GM19035 (cell line): ENCODE measurements around the gene WWC2.
"Not testable (repeated sequence)": the region's sequence is repeated elsewhere in the genome, so short reads cannot be mapped to it uniquely, and the experiment has no call there.

Experiments
- ATAC-seq: cut with Tn5 transposase; IDR thresholded peaks from one replicate; pipeline ENCODE4 v1.9.1; 2021; ENCODE audit not compliant: unreplicated experiment

The WWC2 gene

GRCh38 chr4:183139972-183140570, 41.0 kb downstream of the WWC2 start:
- no peak for ATAC-seq

GRCh38 chr4:183140911-183141320, 41.9 kb downstream of the WWC2 start:
- ATAC-seq: no peak

- no peak for ATAC-seq
Measured at GRCh38 chr4:183141997-183142396, 42.9 kb downstream of the WWC2 start.

- ATAC-seq: no peak
Measured at GRCh38 chr4:183142571-183143550, 43.8 kb downstream of the WWC2 start.

- no peak for ATAC-seq
Measured at GRCh38 chr4:183144787-183145186, 45.7 kb downstream of the WWC2 start.

- ATAC-seq: no peak
Measured at GRCh38 chr4:183145773-183146172, 46.7 kb downstream of the WWC2 start.

GRCh38 chr4:183146478-183146877, 47.4 kb downstream of the WWC2 start:
- no peak for ATAC-seq

GRCh38 chr4:183147196-183147595, 48.1 kb downstream of the WWC2 start:
- no peak for ATAC-seq

GRCh38 chr4:183147983-183148382, 48.9 kb downstream of the WWC2 start:
- ATAC-seq: no peak

GRCh38 chr4:183149616-183150539, 50.8 kb downstream of the WWC2 start:
- no peak for ATAC-seq

GRCh38 chr4:183150664-183151063, 51.6 kb downstream of the WWC2 start:
- not testable (repeated sequence) for ATAC-seq

GRCh38 chr4:183152232-183152631, 53.2 kb downstream of the WWC2 start:
- ATAC-seq: not testable (repeated sequence)

- no peak for ATAC-seq
Measured at GRCh38 chr4:183153190-183153916, 54.3 kb downstream of the WWC2 start.

- no peak for ATAC-seq
Measured at GRCh38 chr4:183154701-183155391, 55.8 kb downstream of the WWC2 start.

GRCh38 chr4:183155450-183156184, 56.6 kb downstream of the WWC2 start:
- no peak for ATAC-seq

GRCh38 chr4:183157215-183157614, 58.2 kb downstream of the WWC2 start:
- ATAC-seq: no peak

- no peak for ATAC-seq
Measured at GRCh38 chr4:183158062-183158461, 59.0 kb downstream of the WWC2 start.

GRCh38 chr4:183161630-183162029, 62.6 kb downstream of the WWC2 start:
- ATAC-seq: no peak

- no peak for ATAC-seq
Measured at GRCh38 chr4:183163135-183163534, 64.1 kb downstream of the WWC2 start.
